ENCODE results near the gene EDNRA.
A peak's percentile ranks its signal among the peaks of the same experiment; 100 is the strongest.
"Not testable (repeated sequence)": the region's sequence is repeated elsewhere in the genome, so short reads cannot be mapped to it uniquely, and the experiment has no call there.

Gene EDNRA

GRCh38 chr4:147480891-147481576 lies at the start of gene EDNRA:
TSS of gene EDNRA (plus strand) at chr4:147481097. CDS start at chr4:147485682, 4,585 bp downstream.
- peak; percentile 78 for DNase-seq

DNA sequence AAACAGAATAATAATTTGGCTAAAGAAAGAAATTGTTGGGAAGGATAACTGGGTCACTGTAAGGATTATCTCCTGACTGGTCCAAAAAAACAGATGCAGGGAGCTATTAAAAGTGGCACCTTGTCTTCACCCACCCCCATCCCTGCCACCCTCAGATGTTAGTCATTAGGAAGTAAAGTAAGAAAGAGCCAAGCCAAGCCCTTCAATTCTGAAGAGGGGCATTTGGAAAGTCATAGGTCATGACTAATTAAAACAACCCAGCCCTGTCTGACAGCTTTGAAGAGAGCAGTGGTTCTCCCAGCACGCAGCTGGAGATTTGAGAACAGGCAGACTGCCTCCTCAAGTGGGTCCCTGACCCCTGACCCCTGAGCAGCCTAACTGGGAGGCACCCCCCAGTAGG lies 46.5 kb upstream of the EDNRA start:
- not testable (repeated sequence) for DNase-seq

DNA sequence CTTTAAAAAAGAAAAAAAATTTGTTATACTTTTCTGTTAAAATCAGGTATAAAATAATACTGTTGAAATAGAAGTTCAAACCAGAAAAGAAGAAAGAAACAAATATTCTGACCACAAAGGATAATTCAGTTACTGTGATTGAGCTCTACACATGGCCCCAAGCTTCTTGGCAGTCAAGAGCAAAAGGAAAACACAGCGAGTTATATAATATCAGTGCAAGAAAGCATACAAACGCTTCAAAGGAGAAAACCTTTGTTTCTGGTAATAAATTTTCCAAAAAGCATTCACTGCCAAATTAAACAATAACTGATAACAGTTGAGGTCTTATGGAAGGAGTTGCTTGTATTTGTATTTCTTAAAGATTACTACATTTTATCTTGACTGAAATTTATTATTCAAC lies 40.5 kb upstream of the EDNRA start:
- DNase-seq: no peak

- no peak for DNase-seq
These were observed 33.1 kb upstream of the EDNRA start for GRCh38 chr4:147447786-147448185.

GRCh38 chr4:147453561-147454141 lies 27.2 kb upstream of the EDNRA start:
- no peak for DNase-seq

DNA sequence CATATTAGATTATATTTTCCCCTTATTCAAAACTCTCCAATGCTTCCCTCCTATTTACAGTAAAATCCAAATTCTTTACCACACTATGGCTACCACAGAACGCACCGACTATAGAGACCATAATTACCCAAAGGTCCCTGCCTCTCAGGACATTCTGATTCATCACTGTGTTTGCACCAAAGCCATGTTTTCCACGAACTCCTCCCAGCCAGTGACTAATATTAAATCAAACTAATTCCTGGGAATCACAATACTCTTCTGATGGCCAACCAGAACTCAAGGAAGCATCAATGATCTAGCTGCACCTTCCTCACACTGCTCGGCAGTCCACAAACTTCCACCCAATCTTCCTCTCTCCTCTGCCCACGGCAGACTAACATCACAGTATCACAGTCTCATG lies 24.2 kb upstream of the EDNRA start:
- no peak for DNase-seq

GRCh38 chr4:147461161-147461560 lies 19.7 kb upstream of the EDNRA start:
- no peak for DNase-seq

- DNase-seq: no peak
These were observed 17.8 kb upstream of the EDNRA start for GRCh38 chr4:147463065-147463464.

DNA sequence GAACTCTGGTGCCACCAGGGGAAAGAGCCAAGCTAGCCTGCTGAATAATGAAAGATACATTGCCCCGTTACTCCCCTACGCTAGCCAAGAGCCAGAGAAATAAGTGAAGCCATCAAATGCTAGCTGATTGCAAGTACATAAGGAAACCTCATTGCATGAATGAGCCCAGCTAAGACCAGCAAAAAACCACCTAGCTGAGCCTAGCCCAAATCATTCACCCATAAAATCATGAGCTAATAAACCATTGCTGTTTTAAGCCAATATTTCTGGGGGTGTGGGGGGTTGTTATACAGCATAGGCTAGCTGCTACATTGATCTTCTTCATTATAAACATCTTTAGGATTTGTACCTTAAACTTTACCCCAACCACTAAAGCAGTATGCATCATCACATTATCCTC lies 15.4 kb upstream of the EDNRA start:
- DNase-seq: no peak

- DNase-seq: no peak
These were observed 3.5 kb upstream of the EDNRA start for GRCh38 chr4:147477439-147477838.

- no peak for DNase-seq
These were observed 1.5 kb upstream of the EDNRA start for GRCh38 chr4:147479376-147479775.

GRCh38 chr4:147479786-147480185 lies 1.1 kb upstream of the EDNRA start:
- DNase-seq: no peak

DNA sequence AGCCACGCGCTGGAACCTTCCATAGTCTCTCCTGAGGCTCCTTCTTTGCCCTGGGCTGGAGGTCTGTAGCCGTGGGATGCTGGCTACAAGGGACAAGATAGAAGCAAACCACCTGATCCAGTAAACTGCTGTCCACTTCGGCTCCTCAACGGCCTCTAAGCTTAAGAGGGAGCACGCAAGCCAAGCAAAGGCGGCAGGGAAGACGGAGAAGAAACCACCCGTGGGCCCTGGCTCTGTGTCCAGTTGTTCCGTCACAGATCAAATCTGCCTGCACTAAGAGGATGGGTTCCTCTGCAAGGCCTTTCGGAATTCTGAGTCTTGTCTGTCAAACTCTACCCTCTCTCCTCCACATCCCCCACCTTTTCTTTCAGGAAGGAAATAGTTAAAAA lies 401 bp upstream of the EDNRA start:
- DNase-seq: no peak

GRCh38 chr4:147481577-147482109 lies 746 bp downstream of the EDNRA start:
- DNase-seq: no peak

GRCh38 chr4:147482281-147482680 lies 1.4 kb downstream of the EDNRA start:
- DNase-seq: no peak

DNA sequence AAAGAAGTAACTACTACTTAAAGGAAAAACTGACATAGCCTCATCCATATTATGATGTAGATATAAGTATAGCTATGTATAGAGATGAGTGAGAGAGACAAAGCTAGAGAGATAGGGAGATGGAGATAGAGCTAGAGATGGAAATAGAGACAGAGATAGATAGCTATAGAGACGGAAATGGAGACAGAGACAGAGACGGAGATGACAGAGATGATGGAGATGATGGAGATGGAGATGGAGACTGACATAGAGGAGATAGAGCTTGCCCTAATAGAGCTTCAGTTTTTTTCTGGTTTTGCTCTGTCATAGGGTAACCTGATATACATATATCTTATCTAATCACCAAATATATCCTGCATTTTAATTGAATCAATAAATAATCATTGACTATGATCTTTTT lies 4.3 kb downstream of the EDNRA start:
- no peak for DNase-seq

DNA sequence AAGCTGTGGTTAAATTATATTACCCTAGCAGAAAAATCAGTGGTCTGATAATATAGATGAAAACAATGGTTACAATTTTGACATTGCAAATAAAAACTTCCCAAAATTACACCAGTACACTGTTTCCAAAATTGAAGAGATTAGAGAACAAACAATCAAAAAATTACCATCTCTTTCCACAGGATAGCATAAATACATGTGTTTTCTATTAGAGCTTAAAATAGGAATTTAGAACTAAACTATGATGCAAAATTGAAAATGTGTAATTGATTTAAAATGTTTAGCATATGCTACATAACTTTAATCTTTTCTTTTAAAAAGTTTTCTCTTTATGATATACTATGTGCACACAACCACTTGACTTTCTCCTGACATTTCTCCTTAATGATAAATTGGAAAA lies 6.7 kb downstream of the EDNRA start:
- DNase-seq: no peak

- no peak for DNase-seq
These were observed 7.7 kb downstream of the EDNRA start for GRCh38 chr4:147488556-147488955.

GRCh38 chr4:147491086-147491485 lies 10.2 kb downstream of the EDNRA start:
- no peak for DNase-seq

- no peak for DNase-seq
These were observed 11.4 kb downstream of the EDNRA start for GRCh38 chr4:147492306-147492705.

DNA sequence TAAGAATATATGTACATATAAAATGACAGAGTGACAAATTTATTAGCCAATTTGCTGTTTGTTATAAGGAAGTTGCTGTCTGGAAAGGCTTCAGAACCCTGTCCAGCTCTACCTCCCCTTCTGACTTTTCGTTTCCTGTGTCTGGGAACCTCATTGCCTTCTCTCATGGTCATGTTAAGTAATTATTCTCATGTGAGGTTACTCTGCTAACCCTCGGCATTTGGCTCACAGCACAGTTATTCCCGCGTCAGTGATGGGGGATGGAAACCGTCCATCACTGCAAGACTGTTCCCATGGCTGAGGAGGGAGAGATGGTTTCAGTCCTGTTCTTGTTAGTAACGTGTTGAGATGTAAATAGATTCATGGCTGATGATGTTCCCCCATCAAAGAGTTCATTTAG lies 11.9 kb downstream of the EDNRA start:
- DNase-seq: peak; percentile 12

DNA sequence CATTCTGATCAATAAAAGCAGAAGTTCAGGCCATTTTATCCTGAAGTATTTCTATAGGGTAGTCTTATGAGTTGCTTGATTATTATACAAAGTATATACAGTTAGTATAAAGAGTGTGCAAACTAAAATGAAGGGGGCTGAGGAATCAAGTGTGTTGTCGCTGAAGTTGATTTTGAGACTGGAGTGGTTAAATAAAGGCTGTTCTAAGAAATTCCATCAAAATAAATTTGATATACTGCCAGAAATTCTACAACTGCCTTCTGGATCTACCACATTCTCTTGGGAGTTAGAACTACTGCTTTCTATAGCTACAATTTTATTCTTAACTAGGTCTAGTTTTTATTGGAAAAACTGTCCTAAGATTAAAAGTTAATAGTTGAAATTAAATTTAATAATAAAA lies 12.4 kb downstream of the EDNRA start:
- DNase-seq: no peak

GRCh38 chr4:147494301-147494700 lies 13.4 kb downstream of the EDNRA start:
- DNase-seq: no peak

DNA sequence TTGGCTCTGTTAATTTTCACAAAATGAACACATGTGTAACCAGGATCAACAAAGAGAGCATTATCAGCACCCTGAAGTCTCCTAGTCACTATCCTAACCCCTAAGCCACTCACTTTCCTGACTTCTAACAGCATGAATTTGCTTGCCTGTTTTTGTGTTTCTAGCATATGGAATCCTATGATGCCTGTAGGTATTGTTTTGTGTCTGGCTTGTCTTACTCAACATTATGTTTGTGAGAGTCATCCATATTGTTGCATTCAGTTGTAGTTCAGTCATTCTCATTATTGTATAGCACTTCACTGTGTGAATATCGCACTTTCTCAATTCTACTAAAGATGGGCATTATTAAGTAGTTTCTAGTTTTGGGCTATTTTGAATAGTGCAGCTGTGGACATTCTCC lies 15.6 kb downstream of the EDNRA start:
- no peak for DNase-seq

Data from retina (tissue), 1 donor.